K562 (cell line): ENCODE data around the gene NDUFS8. TPM values are rescaled to one million over a fixed set of nuclear protein-coding genes. Genes with fewer than 3 reads are reported as not detected.

Experiments used
- BMI1 ChIP-seq: fragments of 150-350 bp; IDR thresholded peaks from 2 replicates; pipeline ENCODE4 v1.6.1; 2014; ENCODE audit warnings: low read length
- DPF2 ChIP-seq: fragments of 450-650 bp; IDR thresholded peaks from 2 replicates; pipeline ENCODE4 v1.6.1; 2016
- ETS2 ChIP-seq: IDR thresholded peaks from 2 replicates; pipeline ENCODE4 v1.6.1; 2016; ENCODE audit warnings: borderline replicate concordance, missing genetic modification characterization, mild to moderate bottlenecking, moderate library complexity, missing compliant biosample characterization; ENCODE audit not compliant: poor library complexity, severe bottlenecking
- FOXA3 ChIP-seq, 2 experiments: fragments of 450-650 bp in 1 of 2; sonication (generic) in 1 of 2; formaldehyde crosslinking; IDR thresholded peaks in 1 of 2; conservative IDR thresholded peaks in 1 of 2; 2 replicates each; pipeline versions ENCODE4 v1.4.0 to v1.8.0; 2020 to 2022; ENCODE audit warnings: mild to moderate bottlenecking in 2 of 2, missing genetic modification reagents in 1 of 2
- FOXK2 ChIP-seq, 2 experiments: fragments of 450-650 bp; IDR thresholded peaks in 1 of 2; conservative IDR thresholded peaks in 1 of 2; 2 replicates each; pipeline ENCODE4 v1.6.1; 2016; ENCODE audit warnings: low read depth in 2 of 2, mild to moderate bottlenecking in 1 of 2
- GTF2F1 ChIP-seq: IDR thresholded peaks from 2 replicates; pipeline ENCODE4 v1.6.1; 2011; ENCODE audit warnings: low read depth, low read length, improper control_type of control experiment
- HMG20A ChIP-seq: fragments of 450-650 bp; formaldehyde crosslinking; conservative IDR thresholded peaks from 2 replicates; pipeline ENCODE4 v1.4.0; 2020; ENCODE audit warnings: mild to moderate bottlenecking, mixed read lengths
- KDM1A ChIP-seq, 2 experiments: fragments of 450-650 bp; IDR thresholded peaks; 2 replicates each; pipeline ENCODE4 v1.6.1; 2016; ENCODE audit warnings: mild to moderate bottlenecking in 2 of 2
- KLF6 ChIP-seq: fragments of 250-450 bp; sonication (Bioruptor Pico); IDR thresholded peaks from 2 replicates; pipeline ENCODE4 v1.4.0; 2020; ENCODE audit warnings: mild to moderate bottlenecking, moderate library complexity, borderline replicate concordance
- MTF1 ChIP-seq: fragments of 250-450 bp; sonication (Bioruptor Pico); IDR thresholded peaks from 2 replicates; pipeline ENCODE4 v1.9.0; 2021; ENCODE audit warnings: moderate library complexity, mild to moderate bottlenecking, inconsistent platforms, borderline replicate concordance
- NFYB ChIP-seq: IDR thresholded peaks from 2 replicates; pipeline ENCODE4 v1.6.1; 2011; ENCODE audit warnings: mild to moderate bottlenecking, moderate library complexity; ENCODE audit not compliant: insufficient read length; ENCODE audit errors: extremely low read depth
- POU5F1 ChIP-seq: fragments of 150-350 bp; IDR thresholded peaks from 2 replicates; pipeline ENCODE4 v1.6.1; 2014; ENCODE audit warnings: borderline replicate concordance, low read length, low read depth, mild to moderate bottlenecking; ENCODE audit not compliant: partially characterized antibody
- SMAD2 ChIP-seq: fragments of 150-350 bp; IDR thresholded peaks from 2 replicates; pipeline ENCODE4 v1.6.1; 2014; ENCODE audit warnings: low read depth, mild to moderate bottlenecking, low read length
- SMARCC2 ChIP-seq: fragments of 450-650 bp; IDR thresholded peaks from 2 replicates; pipeline ENCODE4 v1.6.1; 2017; ENCODE audit warnings: antibody characterized with exemption, moderate library complexity, mild to moderate bottlenecking, low read depth
- SNIP1 ChIP-seq: fragments of 450-650 bp; IDR thresholded peaks from 2 replicates; pipeline ENCODE4 v1.7.1; 2017; ENCODE audit warnings: low read depth, mild to moderate bottlenecking
- ZNF79 ChIP-seq: fragments of 250-450 bp; sonication (Bioruptor Pico); IDR thresholded peaks from 2 replicates; pipeline ENCODE4 v1.4.0; 2020; ENCODE audit warnings: low read depth, mild to moderate bottlenecking, moderate library complexity
- polyA plus RNA-seq, 8 experiments: library from polyadenylated mRNA; depleted of rRNA in 4 of 8; stranded (reverse) in 5 of 8; unstranded in 3 of 8; fragments of >200 nt; fragmentation: Nextera tagmentation in 2 of 8; fragmentation: Illumina TruSeq in 1 of 8; extraction: Ambion mirVana in 2 of 8; extraction: Trizol in 1 of 8; gene quantifications; 2 replicates each; pipeline versions ENCODE4 v1.2.1 to v1.2.3, GENCODE V29; 2011 to 2014; ENCODE audit warnings: inconsistent platforms in 1 of 8, missing spikeins in 1 of 8
- total RNA-seq, 7 experiments: library from RNA; depleted of rRNA in 6 of 7; stranded (reverse); fragments of >200 nt in 6 of 7; fragmentation: Illumina TruSeq in 2 of 7; extraction: Trizol in 2 of 7; gene quantifications; 2 replicates each; pipeline versions ENCODE4 v1.2.1 to v1.2.3, GENCODE V29; 2011 to 2021; ENCODE audit warnings: low replicate concordance in 1 of 7
- TF ChIP-seq, protein P1 (sequence below): IDR thresholded peaks from 2 replicates; pipeline ENCODE4 v1.6.1; 2011; ENCODE audit warnings: borderline replicate concordance, low read depth, mild to moderate bottlenecking, moderate library complexity, low read length; ENCODE audit not compliant: insufficient read depth, poor library complexity, severe bottlenecking
- TF ChIP-seq, protein P2 (sequence below): fragments of 450-650 bp; IDR thresholded peaks from 2 replicates; pipeline ENCODE4 v1.6.1; 2018; ENCODE audit not compliant: partially characterized antibody
- TF ChIP-seq, protein P3 (sequence below), 2 experiments: fragments of 450-650 bp; IDR thresholded peaks; 2 replicates each; pipeline ENCODE4 v1.6.1; 2016

Gene NDUFS8
- total and polyA plus RNA-seq, 9 of the 15 experiments (the other 6 are each of a cell fraction or from before 2014, with no cell fraction given) = 36.5 to 351 (median 101) TPM

DNA sequence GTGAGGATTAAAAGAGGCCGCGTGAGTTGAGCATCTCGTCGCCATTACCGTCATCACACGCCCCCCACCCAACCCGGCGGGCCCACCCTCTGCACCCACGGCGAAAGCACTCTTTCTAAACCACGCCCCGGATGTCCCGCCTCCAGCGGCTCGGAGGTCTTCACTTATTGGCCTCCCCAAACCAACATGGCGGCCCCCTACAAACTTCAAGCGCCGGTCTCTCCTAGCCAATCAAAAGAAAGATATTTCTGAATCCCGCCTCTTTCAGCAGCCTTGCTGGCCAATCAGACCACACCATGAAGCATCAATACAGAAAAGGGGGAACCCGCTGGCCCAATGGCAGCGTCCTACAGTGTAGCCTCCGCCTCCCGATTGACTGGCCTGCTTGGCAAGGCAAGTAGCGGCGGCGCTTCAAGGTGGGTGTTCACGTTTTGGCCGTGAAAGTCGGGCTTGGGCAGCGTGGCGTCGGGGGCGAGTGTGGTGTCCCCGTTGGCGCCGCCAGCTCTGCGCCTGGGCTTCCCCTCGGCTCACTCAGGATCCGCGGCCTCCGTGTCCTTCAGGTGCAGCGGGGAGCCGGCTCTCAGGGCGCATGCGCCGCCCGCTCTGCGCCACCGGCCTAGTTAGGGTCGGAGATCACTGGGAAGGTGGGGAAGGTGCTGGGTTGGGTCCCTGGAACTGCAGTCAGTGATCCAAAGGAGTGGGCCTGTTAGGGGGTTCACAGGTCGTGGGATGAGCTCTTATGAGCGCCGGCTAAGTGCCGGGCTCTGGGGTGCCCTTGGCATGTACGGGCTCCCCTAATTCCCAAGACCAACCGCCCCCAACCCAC, at the start of gene NDUFS8 (continued):
- TF ChIP-seq, protein P1, sequence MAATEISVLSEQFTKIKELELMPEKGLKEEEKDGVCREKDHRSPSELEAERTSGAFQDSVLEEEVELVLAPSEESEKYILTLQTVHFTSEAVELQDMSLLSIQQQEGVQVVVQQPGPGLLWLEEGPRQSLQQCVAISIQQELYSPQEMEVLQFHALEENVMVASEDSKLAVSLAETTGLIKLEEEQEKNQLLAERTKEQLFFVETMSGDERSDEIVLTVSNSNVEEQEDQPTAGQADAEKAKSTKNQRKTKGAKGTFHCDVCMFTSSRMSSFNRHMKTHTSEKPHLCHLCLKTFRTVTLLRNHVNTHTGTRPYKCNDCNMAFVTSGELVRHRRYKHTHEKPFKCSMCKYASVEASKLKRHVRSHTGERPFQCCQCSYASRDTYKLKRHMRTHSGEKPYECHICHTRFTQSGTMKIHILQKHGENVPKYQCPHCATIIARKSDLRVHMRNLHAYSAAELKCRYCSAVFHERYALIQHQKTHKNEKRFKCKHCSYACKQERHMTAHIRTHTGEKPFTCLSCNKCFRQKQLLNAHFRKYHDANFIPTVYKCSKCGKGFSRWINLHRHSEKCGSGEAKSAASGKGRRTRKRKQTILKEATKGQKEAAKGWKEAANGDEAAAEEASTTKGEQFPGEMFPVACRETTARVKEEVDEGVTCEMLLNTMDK = no peak
- TF ChIP-seq BMI1 = no peak
- no peak for TF ChIP-seq SNIP1
- no peak; the same call in 1 of the 2 replicates for TF ChIP-seq DPF2
- TF ChIP-seq, protein P2, sequence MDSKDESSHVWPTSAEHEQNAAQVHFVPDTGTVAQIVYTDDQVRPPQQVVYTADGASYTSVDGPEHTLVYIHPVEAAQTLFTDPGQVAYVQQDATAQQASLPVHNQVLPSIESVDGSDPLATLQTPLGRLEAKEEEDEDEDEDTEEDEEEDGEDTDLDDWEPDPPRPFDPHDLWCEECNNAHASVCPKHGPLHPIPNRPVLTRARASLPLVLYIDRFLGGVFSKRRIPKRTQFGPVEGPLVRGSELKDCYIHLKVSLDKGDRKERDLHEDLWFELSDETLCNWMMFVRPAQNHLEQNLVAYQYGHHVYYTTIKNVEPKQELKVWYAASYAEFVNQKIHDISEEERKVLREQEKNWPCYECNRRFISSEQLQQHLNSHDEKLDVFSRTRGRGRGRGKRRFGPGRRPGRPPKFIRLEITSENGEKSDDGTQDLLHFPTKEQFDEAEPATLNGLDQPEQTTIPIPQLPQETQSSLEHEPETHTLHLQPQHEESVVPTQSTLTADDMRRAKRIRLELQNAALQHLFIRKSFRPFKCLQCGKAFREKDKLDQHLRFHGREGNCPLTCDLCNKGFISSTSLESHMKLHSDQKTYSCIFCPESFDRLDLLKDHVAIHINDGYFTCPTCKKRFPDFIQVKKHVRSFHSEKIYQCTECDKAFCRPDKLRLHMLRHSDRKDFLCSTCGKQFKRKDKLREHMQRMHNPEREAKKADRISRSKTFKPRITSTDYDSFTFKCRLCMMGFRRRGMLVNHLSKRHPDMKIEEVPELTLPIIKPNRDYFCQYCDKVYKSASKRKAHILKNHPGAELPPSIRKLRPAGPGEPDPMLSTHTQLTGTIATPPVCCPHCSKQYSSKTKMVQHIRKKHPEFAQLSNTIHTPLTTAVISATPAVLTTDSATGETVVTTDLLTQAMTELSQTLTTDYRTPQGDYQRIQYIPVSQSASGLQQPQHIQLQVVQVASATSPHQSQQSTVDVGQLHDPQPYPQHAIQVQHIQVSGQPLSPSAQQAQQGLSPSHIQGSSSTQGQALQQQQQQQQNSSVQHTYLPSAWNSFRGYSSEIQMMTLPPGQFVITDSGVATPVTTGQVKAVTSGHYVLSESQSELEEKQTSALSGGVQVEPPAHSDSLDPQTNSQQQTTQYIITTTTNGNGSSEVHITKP = peak; percentile 75
- TF ChIP-seq SMARCC2 = no peak
- TF ChIP-seq ETS2 = no peak
- TF ChIP-seq HMG20A (CRISPR knock-in tag) = no peak
- TF ChIP-seq POU5F1 = no peak
- TF ChIP-seq SMAD2 = no peak
- peak; percentile 68 to 79 for TF ChIP-seq FOXK2 (conservative IDR thresholded peaks at IDR 0.05 in 1 of 2, IDR thresholded peaks at IDR 0.05 in 1 of 2; ENCODE audit: low read depth in 2 of 2)
- no peak for TF ChIP-seq KDM1A (IDR thresholded peaks at IDR 0.05)
- no peak for TF ChIP-seq FOXA3 (CRISPR knock-in tag; conservative IDR thresholded peaks at IDR 0.05 in 1 of 2, IDR thresholded peaks at IDR 0.05 in 1 of 2)
- TF ChIP-seq, protein P3, sequence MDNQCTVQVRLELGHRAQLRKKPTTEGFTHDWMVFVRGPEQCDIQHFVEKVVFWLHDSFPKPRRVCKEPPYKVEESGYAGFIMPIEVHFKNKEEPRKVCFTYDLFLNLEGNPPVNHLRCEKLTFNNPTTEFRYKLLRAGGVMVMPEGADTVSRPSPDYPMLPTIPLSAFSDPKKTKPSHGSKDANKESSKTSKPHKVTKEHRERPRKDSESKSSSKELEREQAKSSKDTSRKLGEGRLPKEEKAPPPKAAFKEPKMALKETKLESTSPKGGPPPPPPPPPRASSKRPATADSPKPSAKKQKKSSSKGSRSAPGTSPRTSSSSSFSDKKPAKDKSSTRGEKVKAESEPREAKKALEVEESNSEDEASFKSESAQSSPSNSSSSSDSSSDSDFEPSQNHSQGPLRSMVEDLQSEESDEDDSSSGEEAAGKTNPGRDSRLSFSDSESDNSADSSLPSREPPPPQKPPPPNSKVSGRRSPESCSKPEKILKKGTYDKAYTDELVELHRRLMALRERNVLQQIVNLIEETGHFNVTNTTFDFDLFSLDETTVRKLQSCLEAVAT (IDR thresholded peaks at IDR 0.05) = no peak
- TF ChIP-seq NFYB = peak; percentile 69
- no peak for TF ChIP-seq GTF2F1
- TF ChIP-seq ZNF79 (CRISPR knock-in tag) = no peak
- TF ChIP-seq MTF1 (CRISPR knock-in tag) = no peak
- no peak for TF ChIP-seq KLF6 (CRISPR knock-in tag)
